Coronary artery (tissue), 2 donors: ENCODE results near the gene TMEM14A.

Experiments
- DNase-seq: peaks from one replicate; pipeline ENCODE4 v3.0.0-alpha.2; 2017; ENCODE audit warnings: low spot score
- H3K27ac ChIP-seq, 2 donors: fragments of 200-600 bp; sonication (generic); one replicate each; pipeline ENCODE4 v1.5.1; 2016 to 2019
- H3K4me3 ChIP-seq: fragments of 200-600 bp; sonication (generic); 2 replicates; pipeline ENCODE4 v1.5.1; 2016; ENCODE audit warnings: mild to moderate bottlenecking, moderate library complexity
- TF ChIP-seq, protein P1 (sequence below): fragments of 200-600 bp; sonication (generic); IDR thresholded peaks from one replicate; pipeline ENCODE4 v1.5.1; 2019; ENCODE audit warnings: antibody characterized with exemption

The TMEM14A gene

DNA sequence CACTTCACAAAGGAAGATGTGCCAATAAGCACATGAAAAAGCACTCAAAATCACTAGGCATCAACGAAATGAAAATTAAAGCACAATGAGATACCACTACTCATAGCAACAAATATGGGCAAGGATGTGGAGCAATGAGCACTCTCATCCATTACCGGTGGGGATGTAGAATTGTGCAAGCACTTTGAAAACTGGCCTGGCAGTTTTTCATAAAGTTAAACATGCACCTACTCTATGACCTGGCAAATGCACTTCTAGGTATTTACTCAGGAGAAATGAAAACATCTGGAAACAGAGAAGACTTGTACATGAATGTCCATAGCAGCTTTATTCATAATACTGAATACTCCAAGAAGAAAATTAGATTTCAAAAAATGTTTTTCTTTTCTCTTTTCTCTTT lies 34.1 kb upstream of the TMEM14A start:
- no peak overlapping the region for H3K4me3 ChIP-seq
- no peak for DNase-seq
- TF ChIP-seq, protein P1, sequence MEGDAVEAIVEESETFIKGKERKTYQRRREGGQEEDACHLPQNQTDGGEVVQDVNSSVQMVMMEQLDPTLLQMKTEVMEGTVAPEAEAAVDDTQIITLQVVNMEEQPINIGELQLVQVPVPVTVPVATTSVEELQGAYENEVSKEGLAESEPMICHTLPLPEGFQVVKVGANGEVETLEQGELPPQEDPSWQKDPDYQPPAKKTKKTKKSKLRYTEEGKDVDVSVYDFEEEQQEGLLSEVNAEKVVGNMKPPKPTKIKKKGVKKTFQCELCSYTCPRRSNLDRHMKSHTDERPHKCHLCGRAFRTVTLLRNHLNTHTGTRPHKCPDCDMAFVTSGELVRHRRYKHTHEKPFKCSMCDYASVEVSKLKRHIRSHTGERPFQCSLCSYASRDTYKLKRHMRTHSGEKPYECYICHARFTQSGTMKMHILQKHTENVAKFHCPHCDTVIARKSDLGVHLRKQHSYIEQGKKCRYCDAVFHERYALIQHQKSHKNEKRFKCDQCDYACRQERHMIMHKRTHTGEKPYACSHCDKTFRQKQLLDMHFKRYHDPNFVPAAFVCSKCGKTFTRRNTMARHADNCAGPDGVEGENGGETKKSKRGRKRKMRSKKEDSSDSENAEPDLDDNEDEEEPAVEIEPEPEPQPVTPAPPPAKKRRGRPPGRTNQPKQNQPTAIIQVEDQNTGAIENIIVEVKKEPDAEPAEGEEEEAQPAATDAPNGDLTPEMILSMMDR = no peak
- H3K27ac ChIP-seq = no peak overlapping the region

DNA sequence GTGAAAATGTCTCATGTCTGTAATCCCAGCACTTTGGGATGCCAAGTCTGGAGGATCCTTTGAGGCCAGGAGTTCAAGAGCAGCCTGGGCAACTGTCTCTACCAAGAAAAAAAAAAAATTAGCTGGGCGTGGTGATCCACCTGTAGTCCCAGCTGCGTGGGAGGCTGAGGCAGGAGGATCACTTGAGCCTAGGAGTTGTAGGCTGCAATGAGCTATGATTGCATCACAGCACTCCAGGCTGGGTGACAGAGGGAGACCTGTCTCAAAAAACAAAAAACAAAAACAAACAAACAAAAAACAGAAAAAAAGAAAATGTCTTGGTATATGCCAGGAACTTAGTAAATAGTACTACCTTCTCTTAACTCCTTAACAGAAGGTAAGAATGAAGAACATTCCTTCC lies 31.4 kb upstream of the TMEM14A start:
- DNase-seq = no peak
- TF ChIP-seq, protein P1 = no peak
- Histone ChIP-seq H3K4me3 (no peak overlapping the region), H3K27ac (no peak overlapping the region)

DNA sequence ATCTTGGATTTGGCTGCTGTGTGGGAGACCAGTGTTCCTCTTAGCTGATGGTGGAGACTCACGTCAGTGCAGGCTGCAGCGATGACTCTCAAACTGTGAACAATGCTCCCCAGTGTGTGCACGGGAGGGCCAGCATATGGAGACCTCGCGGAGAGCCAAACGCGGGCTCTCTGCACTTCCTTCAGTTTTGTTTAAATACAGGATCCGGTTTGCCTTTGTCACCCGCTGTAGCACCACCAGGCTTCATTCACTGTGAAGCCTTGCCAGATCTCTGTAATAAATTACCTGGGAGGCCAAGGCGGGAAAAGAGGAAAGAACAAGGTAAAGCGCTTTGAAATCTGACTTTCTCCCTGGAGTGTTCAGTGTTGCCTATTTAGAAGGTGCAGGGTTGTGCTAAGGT lies 30.7 kb upstream of the TMEM14A start:
- TF ChIP-seq, protein P1 = no peak
- H3K4me3 ChIP-seq = no peak overlapping the region
- DNase-seq = no peak
- H3K27ac ChIP-seq = no peak overlapping the region

DNA sequence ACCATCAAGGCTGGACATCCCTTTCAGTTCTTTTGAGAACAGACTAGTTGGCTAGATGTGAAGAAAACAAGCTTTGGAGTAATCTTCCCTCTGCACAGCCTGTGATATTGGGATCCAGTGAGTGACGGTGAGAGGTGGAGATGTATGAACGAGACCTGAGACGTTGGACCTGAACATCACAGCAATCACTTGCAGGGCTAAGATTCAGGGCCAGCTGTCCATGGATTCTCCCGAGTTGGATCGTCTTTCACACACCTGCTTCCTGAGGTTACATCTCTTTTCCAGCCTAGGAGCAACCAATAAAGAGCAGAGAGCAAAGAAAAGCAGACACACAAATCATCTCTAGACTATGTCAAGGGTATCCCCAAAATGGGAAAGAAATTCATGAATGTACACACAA lies 30.0 kb upstream of the TMEM14A start:
- H3K4me3 ChIP-seq = no peak overlapping the region
- DNase-seq = no peak
- TF ChIP-seq, protein P1 = no peak
- no peak overlapping the region for H3K27ac ChIP-seq

DNA sequence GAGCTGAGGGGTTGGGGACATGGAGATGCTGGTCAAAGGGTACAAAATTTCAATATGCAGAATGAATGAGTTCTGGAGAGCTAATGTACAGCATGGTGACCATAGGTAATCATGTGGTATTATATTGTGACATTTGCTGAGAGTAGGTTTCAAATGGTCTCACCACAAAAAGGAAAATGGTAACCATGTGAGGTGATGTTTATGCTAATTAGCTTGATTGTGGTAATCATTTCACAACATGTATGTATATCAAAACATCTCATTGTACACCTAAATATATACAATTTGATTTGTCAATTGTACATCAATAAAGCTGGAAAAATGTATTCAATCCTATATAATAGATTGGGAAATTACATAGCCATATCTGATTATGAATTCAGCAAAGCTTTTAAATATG lies 29.5 kb upstream of the TMEM14A start:
- TF ChIP-seq, protein P1 = no peak
- Histone ChIP-seq H3K4me3 (no peak overlapping the region), H3K27ac (no peak overlapping the region)
- no peak for DNase-seq

DNA sequence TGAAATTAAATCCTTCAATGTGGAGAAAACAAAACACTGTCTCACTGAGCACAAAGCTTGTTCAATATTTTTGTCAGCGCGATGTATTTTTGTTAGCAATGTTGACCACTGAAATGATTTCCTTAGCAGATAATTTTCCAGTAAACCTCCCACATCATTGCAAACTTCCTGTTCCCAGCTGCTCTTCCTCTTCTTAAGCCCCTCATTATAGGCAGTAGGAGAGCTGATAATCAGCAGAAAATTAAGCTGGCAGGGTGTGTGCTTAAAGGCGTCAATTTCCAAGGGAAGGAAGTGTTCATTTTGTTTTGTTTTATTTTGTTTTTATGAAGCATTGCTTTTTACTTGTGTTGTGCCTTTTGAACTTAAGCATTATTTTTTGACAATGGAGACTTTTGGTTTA lies 29.1 kb upstream of the TMEM14A start:
- Histone ChIP-seq H3K4me3 (no peak overlapping the region), H3K27ac (no peak overlapping the region)
- TF ChIP-seq, protein P1 = no peak
- DNase-seq = no peak

DNA sequence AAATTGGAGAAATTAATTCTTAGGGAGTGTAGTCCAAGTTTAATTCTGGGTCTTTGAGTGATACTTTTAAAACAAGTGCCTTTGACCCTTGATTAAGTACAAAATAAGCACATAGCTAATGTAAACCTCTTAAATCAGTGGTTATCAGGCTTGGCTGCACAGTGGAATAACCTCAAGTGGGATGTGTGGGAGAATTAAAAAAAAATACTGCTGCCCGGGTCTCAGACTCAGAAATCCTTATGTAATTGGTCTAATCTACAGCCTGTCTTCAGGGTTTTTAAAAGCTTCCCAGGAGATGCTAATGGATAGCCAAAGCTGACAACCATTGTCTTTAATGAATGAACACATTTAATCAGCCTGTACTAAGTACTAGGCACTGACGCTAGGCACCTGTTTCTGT lies 28.5 kb upstream of the TMEM14A start:
- DNase-seq = no peak
- Histone ChIP-seq H3K4me3 (no peak overlapping the region), H3K27ac (no peak overlapping the region)
- TF ChIP-seq, protein P1 = no peak
